Lower leg skin (tissue), 3 donors: Measurements from ENCODE around the gene ANO8.

Source experiments
- POLR2A ChIP-seq, 2 donors: fragments of 450-650 bp; IDR thresholded peaks; one replicate each; pipeline ENCODE4 v1.6.1; 2016 to 2017; ENCODE audit warnings: antibody characterized with exemption in 2 of 2, mild to moderate bottlenecking in 1 of 2, moderate library complexity in 1 of 2
- TF ChIP-seq, protein P1 (sequence below), 3 donors: fragments of 450-650 bp; IDR thresholded peaks; one replicate each; pipeline ENCODE4 v1.5.1; 2016; ENCODE audit warnings: antibody characterized with exemption in 3 of 3, mild to moderate bottlenecking in 3 of 3, moderate library complexity in 2 of 3

DNA sequence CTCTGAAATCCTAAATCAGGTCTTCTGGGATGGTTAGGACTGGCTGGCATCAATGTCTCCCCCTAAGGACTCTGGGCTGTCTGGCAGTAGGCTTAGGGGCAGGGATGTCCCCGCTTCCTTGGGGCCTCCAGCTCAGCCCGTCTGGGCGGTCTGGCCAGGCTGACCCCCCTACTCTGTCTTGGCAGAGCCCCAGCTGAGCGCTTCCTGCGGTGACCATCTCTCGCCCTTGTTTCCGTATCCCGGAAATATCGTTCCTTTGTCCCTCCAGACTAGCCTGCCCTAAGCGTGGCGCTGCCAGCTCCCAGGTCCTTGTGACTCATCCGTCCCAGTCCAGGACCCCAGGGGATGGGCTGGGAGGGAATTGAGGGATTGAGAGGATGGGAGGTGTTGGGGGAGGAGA, 14.0 kb upstream of the ANO8 start:
- TF ChIP-seq, protein P1, sequence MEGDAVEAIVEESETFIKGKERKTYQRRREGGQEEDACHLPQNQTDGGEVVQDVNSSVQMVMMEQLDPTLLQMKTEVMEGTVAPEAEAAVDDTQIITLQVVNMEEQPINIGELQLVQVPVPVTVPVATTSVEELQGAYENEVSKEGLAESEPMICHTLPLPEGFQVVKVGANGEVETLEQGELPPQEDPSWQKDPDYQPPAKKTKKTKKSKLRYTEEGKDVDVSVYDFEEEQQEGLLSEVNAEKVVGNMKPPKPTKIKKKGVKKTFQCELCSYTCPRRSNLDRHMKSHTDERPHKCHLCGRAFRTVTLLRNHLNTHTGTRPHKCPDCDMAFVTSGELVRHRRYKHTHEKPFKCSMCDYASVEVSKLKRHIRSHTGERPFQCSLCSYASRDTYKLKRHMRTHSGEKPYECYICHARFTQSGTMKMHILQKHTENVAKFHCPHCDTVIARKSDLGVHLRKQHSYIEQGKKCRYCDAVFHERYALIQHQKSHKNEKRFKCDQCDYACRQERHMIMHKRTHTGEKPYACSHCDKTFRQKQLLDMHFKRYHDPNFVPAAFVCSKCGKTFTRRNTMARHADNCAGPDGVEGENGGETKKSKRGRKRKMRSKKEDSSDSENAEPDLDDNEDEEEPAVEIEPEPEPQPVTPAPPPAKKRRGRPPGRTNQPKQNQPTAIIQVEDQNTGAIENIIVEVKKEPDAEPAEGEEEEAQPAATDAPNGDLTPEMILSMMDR (IDR thresholded peaks at IDR 0.05), result no peak
- TF ChIP-seq POLR2A (IDR thresholded peaks at IDR 0.05), result no peak
